Fibroblast of gingiva (primary cell): ENCODE results near the gene NMRK2.
"Not testable (repeated sequence)": the region's sequence is repeated elsewhere in the genome, so short reads cannot be mapped to it uniquely, and the experiment has no call there.

Experiments
- DNase-seq: peaks from one replicate; pipeline ENCODE4 v3.0.0-alpha.2; 2011; ENCODE audit warnings: low read depth

NMRK2 gene

DNA sequence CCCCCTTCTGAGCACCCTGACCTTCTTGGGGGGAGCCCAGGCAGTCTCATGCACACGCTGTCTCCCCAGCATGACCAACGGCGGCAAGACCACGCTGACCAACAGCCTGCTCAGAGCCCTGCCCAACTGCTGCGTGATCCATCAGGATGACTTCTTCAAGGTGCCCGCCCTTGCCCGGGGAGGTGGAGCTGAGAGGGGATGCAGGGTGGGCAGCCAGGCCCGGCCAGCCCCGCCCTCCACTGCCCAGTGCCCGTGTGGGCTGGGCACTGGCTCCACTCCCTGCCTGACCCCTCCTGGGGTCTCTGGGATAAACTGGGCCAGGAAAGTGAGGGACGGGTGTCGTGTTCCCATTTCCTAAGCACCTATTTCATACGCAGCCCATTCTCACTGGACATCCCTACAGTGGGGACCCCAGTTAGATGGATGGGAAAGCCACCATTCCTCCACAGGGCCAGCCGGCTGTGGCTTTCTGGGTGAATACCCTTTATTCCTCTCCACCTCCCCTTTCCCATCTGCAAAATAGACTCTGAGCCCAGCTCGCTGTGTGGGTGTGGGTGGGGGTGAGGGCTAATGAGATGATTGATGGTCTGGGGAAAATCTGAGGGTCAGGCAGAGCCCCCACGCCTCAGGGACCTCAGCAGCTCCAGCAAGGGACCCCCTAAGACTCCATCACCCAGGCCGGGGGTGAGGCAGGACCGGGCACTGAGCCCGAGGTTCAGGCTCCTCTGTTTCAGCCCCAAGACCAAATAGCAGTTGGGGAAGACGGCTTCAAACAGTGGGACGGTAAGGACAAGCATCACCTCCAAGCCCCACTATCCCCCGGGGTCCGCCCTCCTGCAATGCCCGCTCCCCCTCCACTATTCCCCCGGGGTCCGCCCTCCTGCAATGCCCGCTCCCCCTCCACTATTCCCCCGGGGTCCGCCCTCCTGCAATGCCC, 3.9 kb downstream of the NMRK2 start:
- DNase-seq = no peak

- not testable (repeated sequence) for DNase-seq
These were observed 5.6 kb downstream of the NMRK2 start for GRCh38 chr19:3938300-3938950.

DNA sequence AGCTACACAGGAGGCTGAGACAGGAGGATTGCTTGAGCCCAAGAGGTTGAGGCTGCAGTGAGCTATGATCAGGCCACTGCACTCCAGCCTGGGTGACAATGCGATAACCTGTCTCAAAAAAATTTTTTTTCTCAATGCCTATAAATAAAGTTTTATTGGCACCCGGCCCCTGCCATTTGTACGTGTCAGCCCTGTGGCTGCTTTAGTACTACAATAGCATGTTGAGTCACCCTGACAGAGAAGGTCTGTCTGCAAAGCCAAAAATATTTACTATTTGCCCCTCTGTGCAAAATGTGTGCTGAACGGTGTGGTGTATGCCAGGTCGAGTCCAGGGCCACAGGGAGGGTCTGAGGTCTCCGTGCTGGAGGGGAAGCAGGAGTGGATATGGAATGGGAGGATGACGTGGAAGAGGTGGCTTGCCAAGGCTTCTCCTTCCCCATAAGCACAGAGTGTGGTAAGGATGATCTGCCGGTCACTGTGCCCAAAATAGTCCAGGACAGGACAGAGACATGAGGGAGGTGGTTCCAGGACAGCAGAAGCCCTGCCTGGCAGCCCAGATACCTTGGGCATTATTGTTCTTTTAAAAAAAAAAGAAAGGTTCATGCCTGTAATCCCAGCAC, 10.0 kb downstream of the NMRK2 start:
- DNase-seq = no peak

- no peak for DNase-seq
These were observed 11.3 kb downstream of the NMRK2 start for GRCh38 chr19:3944018-3944721.

DNA sequence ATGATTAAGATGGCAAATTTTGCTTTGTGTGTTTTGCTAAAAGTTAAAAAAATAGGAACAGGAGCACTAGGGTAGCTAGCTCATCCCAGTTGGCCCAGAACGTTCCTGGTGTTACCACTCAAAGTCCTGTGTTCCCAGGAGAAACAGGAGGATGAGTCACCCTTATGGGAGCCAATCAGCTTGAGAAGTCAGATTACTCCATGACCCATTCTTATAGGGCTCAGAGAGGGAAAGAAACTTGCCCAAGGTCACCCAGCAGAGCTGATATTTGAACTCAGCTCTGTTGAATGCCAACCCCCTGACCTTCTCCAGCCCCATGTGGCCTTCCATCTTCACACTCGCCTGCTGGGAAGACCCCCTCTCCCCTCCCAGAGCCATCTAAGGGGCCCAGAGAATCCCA, 13.0 kb downstream of the NMRK2 start:
- no peak for DNase-seq

DNA sequence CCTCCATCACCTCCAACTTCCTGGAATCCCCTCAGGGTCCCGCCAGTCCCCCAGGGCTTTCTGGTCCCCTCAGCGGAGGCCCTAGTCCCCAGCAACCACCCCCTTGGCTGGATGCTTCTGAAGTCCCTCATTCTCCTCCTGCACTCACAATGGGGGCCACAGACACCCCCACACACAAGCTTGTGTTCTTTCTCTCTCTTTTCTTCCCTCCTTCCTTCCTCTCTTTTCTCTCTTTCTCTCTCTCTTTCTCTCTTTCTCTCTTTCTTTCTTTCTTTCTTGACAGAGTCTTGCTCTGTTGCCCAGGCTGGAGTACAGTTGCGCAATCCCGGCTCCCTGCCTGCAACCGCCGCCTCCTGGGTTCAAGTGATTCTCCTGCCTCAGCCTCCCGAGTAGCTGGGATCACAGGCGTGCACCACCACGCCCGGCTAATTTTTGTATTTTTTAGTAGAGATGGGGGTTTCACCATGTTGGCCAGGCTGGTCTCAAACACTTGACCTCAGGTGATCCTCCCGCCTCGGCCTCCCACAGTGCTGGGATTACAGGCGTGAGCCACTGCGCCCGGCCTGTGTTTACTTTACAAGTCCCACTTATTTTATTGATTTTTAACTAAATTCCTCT, 14.6 kb downstream of the NMRK2 start:
- DNase-seq = not testable (repeated sequence)

DNA sequence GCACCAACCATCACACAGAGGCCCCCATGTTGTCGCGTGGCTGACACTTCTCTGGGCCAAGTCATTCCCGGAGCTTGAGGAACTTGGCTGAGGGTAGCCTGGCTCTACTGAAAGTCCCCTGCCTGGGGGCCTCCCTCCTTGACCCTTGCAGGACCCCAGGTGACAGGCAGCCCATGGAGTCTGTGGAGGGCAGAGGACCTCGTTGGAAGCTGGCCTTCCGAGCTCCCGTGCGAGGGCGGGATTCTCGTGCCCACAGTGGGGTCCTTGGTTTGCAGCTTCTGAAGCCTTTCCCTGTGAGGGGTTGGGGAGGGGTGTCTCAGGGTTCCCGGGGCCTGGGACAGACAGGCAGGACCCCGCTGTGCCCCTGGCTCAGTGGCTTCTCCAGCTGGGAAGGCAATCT, 16.4 kb downstream of the NMRK2 start:
- no peak for DNase-seq

- DNase-seq = no peak
These were observed 17.4 kb downstream of the NMRK2 start for GRCh38 chr19:3949997-3950859.

- DNase-seq = no peak
These were observed 18.3 kb downstream of the NMRK2 start for GRCh38 chr19:3950871-3951861.

- not testable (repeated sequence) for DNase-seq
These were observed 19.9 kb downstream of the NMRK2 start for GRCh38 chr19:3952755-3953276.

GRCh38 chr19:3954107-3954506, 21.2 kb downstream of the NMRK2 start:
- DNase-seq = no peak

GRCh38 chr19:3955276-3955675, 22.4 kb downstream of the NMRK2 start:
- DNase-seq = not testable (repeated sequence)

DNA sequence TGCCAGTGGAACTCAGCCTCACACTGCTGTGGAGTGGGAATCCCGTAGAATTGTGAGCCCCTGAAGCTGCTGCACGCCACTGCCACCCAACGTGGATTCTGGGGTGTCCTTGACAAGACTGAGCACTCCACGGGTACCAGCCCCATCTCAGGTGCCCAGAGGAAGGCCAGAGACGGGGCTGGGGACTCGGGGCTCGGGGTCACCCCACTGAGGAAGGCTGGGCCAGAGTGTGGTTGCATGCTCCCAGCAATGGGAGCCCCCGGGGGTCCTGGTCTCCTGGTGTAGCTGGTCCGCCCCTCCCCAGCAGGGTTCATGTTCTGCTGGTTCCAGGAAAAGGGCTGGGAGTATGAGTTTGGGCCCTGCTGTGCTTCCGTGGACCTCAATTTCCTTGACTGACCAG, 22.8 kb downstream of the NMRK2 start:
- DNase-seq = no peak

DNA sequence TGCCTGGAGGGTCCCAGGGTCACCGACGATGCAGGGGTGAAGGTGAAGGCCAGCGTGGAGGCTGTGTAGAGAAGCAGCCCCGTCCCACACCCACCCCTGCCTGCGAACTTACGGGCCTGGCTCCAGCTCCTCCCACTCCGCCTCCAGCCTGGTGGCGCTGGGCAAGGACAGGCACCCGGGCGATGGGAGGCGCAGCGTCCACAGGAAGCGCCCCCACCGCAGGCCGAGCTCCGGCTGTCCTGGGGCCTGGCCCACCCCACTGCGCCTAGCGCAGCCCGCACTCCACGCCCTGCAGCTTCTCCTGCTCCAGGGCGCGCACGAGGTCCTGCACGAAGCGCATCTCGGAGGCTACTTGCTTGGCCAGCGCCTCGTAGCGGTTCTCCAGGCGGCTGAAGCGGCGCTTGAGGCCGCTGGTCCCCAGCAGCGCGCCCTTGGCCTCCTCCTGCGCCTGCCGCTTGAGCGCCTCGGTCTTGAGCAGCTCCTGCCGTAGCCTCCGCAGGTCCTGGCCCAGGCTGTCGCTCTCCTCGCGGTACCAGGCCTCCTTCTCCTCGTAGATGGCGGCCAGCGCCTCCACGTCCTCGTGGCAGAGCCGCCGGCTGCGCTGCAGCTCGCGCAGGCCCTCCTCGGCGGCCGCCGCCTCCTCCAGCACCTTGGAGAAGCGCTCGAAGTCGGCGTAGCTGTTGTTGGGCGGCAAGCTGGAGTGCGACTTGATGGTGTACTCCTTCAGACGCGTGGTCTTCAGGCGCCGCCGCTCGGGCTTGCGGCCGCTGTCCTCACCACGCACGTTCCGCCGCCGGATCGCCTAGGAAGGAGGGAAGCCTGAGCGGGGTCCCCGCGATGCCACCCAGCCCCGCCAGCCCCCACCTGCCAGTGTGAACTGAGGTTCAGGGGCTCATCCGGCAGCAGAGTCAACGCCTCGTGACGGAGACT, 26.2 kb downstream of the NMRK2 start:
- no peak for DNase-seq

- DNase-seq = no peak
These were observed 26.9 kb downstream of the NMRK2 start for GRCh38 chr19:3959766-3960131.

DNA sequence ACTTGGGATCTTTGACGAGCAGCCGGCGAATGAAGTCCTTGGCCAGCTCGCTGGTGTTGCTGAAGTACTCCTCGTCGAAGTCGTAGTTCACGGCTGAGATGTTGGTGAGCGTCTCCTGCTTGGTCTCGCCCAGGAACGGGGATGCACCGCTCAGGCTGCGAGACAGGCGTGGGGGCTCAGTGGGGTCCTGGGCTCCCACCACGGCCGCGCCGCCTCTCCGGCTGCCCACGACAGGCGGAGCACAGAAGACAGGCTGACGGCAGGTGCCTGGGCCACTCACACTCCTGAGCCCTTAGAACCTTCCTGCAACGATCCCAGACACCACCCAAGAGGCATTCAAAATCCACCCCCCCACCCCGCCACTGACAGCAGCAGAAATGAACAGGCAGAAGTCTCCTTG, 28.1 kb downstream of the NMRK2 start:
- DNase-seq = no peak

DNA sequence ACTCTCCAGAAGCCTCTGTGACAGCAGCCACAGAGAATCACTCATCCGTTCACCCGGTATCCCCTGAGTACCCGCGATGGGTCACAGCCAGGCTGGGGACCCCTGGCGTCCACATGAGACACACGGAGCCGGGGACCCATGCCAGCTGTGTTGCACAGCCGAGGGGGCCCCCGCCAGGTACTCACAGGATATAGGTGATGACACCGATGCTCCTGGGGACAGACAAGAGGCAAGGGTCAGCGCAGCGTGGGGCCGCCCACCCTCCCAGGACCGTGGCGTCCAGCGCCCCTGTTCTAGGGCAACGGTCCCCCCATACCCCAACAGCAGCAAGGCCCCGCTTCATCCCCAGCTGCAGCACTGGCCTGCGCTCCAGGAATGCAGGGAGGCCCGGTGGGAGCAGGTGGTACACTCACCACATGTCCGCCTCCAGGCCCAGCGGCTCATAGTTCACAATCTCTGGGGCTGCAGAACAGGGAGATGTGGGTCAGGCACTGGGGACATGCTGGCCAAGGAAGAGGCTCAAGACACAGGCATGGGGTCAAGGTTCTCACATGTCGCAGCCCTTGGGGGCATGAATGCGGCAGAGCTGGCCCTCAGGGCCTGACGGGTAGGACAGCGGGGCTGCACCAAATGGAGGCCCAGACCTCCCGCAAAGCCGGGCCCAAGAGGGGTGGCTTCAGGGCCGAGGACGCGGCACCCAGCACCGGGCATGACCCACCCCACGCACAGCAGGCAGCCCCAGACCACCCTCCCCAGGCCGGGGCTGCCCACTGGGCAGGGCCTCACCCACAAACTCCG, 30.8 kb downstream of the NMRK2 start:
- no peak for DNase-seq
